Activated naive CD4-positive, alpha-beta T cell treated with anti-CD3 and anti-CD28 coated beads for 36 hours (primary cell): ENCODE measurements around the gene LPA. TPM values are rescaled to one million over a fixed set of nuclear protein-coding genes. Genes with fewer than 3 reads are reported as not detected.
A peak's percentile ranks its signal among the peaks of the same experiment; 100 is the strongest.
"Not testable (repeated sequence)": the region's sequence is repeated elsewhere in the genome, so short reads cannot be mapped to it uniquely, and the experiment has no call there.

Experiments used
- CTCF ChIA-PET: fragments of 350-600 bp; sonication (Branson Sonifier 250); formaldehyde crosslinking; loops from one replicate; lab custom pipeline; 2021; ENCODE audit warnings: antibody characterized with exemption; lab: Charles Lee
- DNase-seq: peaks from one replicate; pipeline ENCODE4 v3.0.0-alpha.2; 2020
- H3K27ac Mint-ChIP-seq: one replicate; pipeline ENCODE4 v1.8.0; 2021; ENCODE audit warnings: mild to moderate bottlenecking, mixed read lengths
- H3K27me3 Mint-ChIP-seq: one replicate; pipeline ENCODE4 v1.8.0; 2021; ENCODE audit warnings: low read depth, mixed read lengths
- H3K36me3 Mint-ChIP-seq: one replicate; pipeline ENCODE4 v1.8.0; 2021; ENCODE audit warnings: low read depth, mixed read lengths
- H3K4me1 Mint-ChIP-seq: one replicate; pipeline ENCODE4 v1.8.0; 2021; ENCODE audit warnings: low read depth, mixed read lengths
- H3K4me3 Mint-ChIP-seq: one replicate; pipeline ENCODE4 v1.8.0; 2021; ENCODE audit warnings: mild to moderate bottlenecking, moderate library complexity, mixed read lengths
- H3K9me3 Mint-ChIP-seq: one replicate; pipeline ENCODE4 v1.8.0; 2021; ENCODE audit warnings: mixed read lengths
- intact Hi-C: fragments of 100-400 bp; cut with micrococcal nuclease; formaldehyde crosslinking; loops from one replicate; pipeline ENCODE4 v1.15.1; 2023
- total RNA-seq, 2 experiments: library from RNA; stranded (reverse); gene quantifications; one replicate each; pipeline ENCODE4 v1.2.3, GENCODE V29; 2021

The LPA gene
- total RNA-seq, 2 experiments from 2014 or later: not detected

DNA sequence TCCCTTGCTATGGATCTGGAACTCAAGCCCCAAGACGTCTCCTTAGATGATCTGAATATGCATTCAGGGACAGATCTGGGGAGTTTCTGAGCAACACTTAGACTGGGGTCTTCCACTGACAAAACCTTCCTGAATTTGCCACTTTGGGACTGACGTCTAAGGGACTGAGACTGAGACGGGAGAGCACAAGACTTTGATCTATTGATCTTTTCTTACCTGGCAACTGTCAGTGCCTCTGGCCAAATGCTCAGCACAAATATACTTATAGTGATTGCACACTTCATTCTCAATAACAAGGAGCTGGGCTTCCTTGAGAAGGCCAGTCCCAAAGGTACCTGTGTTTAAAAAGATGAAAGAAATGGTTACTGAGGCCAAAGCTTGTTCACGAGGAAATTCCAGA lies 131.8 kb downstream of the LPA start:
- H3K4me3 Mint-ChIP-seq: no peak overlapping the region
- H3K27ac Mint-ChIP-seq: no peak overlapping the region
- CTCF ChIA-PET: interaction anchor here (1.6 to 3.1 kb wide), 2 partner anchors 13 to 138 kb away, joined by 3 to 109 read pairs; no protein-coding TSS in a partner anchor
- H3K27me3 Mint-ChIP-seq: no peaks in the 10 kb centered on the region
- DNase-seq: no peak
- intact Hi-C loops: loop anchor here (5.0 kb wide), 1 partner anchor 310 kb away; no protein-coding TSS in a partner anchor
- peaks cover 6% of the 10 kb centered on the region for H3K9me3 Mint-ChIP-seq
- H3K36me3 Mint-ChIP-seq: peaks cover 4% of the 10 kb centered on the region
- H3K4me1 Mint-ChIP-seq: no peaks in the 10 kb centered on the region

DNA sequence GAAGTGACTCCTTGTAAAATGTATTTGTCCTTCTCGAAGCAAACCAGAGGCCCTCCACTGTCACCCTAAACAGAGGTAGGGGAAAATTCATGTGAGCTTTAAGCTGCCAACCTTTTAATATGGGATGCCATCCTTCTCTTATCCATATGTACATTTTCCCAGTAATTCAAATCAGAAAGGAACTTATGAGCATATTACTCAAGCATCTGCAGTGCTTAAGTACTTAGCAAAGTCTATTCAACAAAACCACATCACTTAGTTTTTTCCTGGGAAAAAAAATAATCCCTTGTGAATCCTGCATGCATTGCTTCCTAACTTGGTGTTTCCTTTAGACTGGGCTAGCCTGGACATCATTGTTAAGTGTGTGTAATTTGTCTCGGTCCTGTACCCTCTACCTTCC lies 132.2 kb downstream of the LPA start:
- intact Hi-C loops: loop anchor here (5.0 kb wide), 1 partner anchor 310 kb away; no protein-coding TSS in a partner anchor
- Mint-ChIP-seq H3K27me3 (no peaks in the 10 kb centered on the region), H3K4me1 (no peaks in the 10 kb centered on the region), H3K9me3 (peaks cover 6% of the 10 kb centered on the region), H3K27ac (no peak overlapping the region), H3K4me3 (no peak overlapping the region), H3K36me3 (peaks cover 4% of the 10 kb centered on the region)
- DNase-seq: no peak
- CTCF ChIA-PET: interaction anchor here (1.3 to 1.6 kb wide), 2 partner anchors 9 to 12 kb away, joined by 5 to 7 read pairs; no protein-coding TSS in a partner anchor

DNA sequence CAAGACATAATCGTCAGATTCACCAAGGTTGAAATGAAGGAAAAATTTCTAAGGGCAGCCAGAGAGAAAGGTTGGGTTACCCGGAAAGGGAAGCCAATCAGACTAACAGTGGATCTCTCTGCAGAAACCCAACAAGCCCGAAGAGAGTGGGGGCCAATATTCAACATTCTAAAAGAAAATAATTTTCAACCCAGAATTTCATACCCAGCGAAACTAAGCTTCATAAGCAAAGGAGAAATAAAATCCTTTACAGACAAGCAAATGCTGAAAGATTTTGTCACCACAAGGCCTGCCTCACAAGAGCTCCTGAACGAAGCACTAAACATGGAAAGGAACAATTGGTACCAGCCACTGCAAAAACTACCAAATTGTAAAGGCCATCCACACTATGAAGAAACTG lies 134.6 kb downstream of the LPA start:
- H3K27me3 Mint-ChIP-seq, H3K4me3 Mint-ChIP-seq, H3K9me3 Mint-ChIP-seq, H3K36me3 Mint-ChIP-seq, H3K27ac Mint-ChIP-seq, H3K4me1 Mint-ChIP-seq, intact Hi-C loops, DNase-seq, CTCF ChIA-PET: not testable (repeated sequence)

DNA sequence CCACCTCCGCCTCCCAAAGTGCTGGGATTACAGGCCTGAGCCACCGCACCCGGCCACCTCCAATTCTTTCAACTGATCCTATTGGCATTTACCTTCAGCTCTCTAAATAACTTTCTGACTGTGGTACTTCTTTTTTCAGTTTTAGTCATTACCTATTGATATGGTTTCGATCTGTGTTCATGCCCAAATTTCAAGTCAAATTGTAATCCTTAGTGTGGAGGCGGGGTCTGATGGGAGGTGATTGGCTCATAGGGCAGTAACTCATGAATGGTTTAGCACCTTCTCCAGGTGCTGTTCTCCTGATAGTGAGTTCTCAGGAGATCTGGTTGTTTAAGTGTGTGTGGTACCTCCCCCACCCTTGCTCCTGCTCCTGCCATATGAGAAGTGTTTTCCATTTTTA lies 140.9 kb downstream of the LPA start:
- Mint-ChIP-seq H3K36me3 (no peaks in the 10 kb centered on the region), H3K27me3 (no peaks in the 10 kb centered on the region), H3K9me3 (no peaks in the 10 kb centered on the region), H3K27ac (no peak overlapping the region), H3K4me3 (no peak overlapping the region), H3K4me1 (peaks cover 17% of the 10 kb centered on the region)
- intact Hi-C loops: loop anchor here (1.0 to 5.0 kb wide), 4 partner anchors 244 to 831 kb away; partner anchors contain the start of genes MAP3K4 and SOD2
- peak; percentile 58 for DNase-seq
- CTCF ChIA-PET: interaction anchor here (0.6 to 8.5 kb wide), 3 partner anchors 8 to 380 kb away, joined by 3 to 109 read pairs (median 5); no protein-coding TSS in a partner anchor

DNA sequence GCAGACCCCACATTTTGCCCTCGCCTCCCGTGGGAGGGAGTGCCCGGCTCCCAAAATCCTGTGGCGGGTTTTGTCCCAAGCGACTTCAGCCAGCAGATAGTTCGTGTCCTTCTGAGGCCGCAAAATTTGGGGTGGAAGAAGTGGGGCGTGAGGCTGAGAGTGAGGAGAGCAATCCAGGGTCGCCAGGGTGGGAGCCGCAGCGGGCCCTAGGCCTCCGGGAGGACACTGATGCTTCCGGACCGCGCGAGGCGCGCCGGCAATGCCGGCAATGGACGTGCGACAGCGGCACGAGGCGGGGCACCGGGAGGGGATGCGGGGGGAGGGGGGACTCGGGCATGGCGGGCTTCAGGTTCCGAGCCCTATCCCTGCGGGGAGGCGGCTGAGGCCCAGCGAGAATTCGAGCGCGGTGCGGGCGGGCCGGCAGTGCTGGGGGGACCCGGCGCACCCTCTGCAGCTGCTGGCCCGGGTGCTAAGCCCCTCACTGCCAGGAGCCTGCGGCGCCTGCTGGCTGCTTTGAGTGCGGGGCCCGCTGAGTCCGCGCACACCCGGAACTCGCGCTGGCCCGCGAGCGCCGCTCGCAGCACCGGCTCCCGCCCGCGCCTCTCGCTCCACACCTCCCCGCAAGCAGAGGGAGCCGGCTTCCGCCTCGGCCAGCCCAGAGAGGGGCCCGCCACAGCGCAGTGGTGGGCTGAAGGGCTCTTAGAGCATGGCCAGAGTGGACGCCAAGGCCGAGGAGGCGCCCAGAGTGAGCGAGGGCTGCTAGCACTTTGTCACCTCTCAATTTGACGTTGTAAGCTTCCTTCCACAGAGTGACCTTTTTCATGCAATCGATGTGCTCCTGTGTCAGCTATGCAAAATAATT lies 143.8 kb downstream of the LPA start:
- peak overlapping the region; percentile 88 for H3K4me3 Mint-ChIP-seq
- no peaks in the 10 kb centered on the region for H3K9me3 Mint-ChIP-seq
- peaks cover 17% of the 10 kb centered on the region for H3K4me1 Mint-ChIP-seq
- DNase-seq: peak; percentile 45
- H3K36me3 Mint-ChIP-seq: peaks cover 2% of the 10 kb centered on the region
- peak overlapping the region; percentile 80 for H3K27ac Mint-ChIP-seq
- H3K27me3 Mint-ChIP-seq: no peaks in the 10 kb centered on the region
- intact Hi-C loops: loop anchor here (1.0 to 5.0 kb wide), 7 partner anchors 14 to 851 kb away; partner anchors contain the start of genes MAP3K4 and SOD2
- CTCF ChIA-PET: interaction anchor here (0.7 to 8.5 kb wide), 18 partner anchors 11 to 383 kb away, joined by 3 to 109 read pairs (median 4); no protein-coding TSS in a partner anchor

DNA sequence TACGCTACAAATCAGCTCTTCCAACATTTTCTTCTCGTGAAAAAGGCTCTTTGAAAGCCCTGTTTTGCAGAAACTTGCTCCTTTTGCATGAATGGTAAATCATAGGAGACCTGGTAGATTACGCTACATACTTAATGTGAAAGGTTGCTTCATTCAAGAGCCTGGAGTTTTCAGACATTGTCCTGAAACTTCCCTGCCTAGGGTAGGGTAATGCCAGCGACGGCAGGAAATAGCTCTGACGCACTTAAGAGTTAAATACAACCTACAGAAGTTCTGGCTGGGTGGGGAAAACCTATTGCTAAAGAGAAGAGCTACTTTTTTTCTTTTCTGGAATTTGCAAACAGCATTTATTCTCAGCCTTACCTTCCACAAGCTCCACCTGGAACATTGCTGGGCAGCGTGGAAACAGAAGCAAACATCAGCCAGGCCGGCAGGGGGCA lies 144.5 kb downstream of the LPA start:
- Mint-ChIP-seq H3K36me3 (peaks cover 2% of the 10 kb centered on the region), H3K27ac (peak overlapping the region; percentile 80), H3K9me3 (no peaks in the 10 kb centered on the region), H3K27me3 (no peaks in the 10 kb centered on the region), H3K4me1 (peaks cover 17% of the 10 kb centered on the region), H3K4me3 (peak overlapping the region; percentile 88)
- CTCF ChIA-PET: interaction anchor here (0.7 to 8.5 kb wide), 18 partner anchors 10 to 213 kb away, joined by 3 to 109 read pairs (median 4); no protein-coding TSS in a partner anchor
- intact Hi-C loops: loop anchor here (1.0 to 5.0 kb wide), 7 partner anchors 15 to 852 kb away; partner anchors contain the start of genes MAP3K4 and SOD2
- peak; percentile 81 for DNase-seq

DNA sequence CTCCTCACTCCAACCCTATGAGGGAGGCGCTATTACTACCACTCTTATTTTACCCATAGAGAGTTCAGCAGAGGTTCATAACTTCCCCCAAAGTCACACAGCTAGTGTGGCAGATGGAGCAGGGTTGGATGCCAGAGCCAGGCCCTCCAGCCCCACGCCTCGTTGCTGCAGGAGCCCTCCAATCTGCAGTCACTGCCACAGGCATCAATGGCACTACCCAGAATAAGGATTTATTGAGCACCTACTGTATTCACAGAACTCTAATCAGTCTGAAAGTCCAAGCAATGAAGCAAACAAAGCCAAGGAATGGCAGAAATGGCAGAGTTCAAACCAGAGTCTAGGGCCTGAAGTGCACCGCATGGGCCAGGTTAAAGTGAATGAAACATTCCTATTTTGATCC lies 144.9 kb downstream of the LPA start:
- DNase-seq: no peak
- CTCF ChIA-PET: interaction anchor here (0.7 to 8.5 kb wide), 15 partner anchors 10 to 214 kb away, joined by 3 to 109 read pairs (median 4); no protein-coding TSS in a partner anchor
- Mint-ChIP-seq H3K4me1 (peaks cover 17% of the 10 kb centered on the region), H3K9me3 (no peaks in the 10 kb centered on the region), H3K4me3 (no peak overlapping the region), H3K27me3 (no peaks in the 10 kb centered on the region), H3K27ac (no peak overlapping the region), H3K36me3 (peaks cover 2% of the 10 kb centered on the region)
- intact Hi-C loops: no loop called here

DNA sequence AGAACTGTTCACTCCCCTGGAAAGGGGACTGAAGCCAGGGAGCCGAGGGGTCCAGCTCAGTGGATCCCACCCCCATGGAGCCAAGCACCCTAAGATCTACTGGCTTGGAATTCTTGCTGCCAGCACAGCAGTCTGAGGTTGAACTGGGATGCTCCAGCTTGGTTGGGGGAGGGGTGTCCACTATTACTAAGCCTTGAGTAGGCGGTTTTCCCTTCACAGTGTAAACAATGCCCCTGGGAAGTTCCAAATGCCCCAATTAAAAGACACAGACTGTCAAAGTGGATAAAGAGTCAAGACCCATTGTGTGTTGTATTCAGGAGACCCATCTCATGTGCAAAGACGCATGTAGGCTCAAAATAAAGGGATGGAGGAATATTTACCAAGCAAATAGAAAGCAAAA lies 150.2 kb downstream of the LPA start:
- intact Hi-C loops: no loop called here
- H3K9me3 Mint-ChIP-seq: no peaks in the 10 kb centered on the region
- no peak overlapping the region for H3K27ac Mint-ChIP-seq
- DNase-seq: no peak
- H3K4me1 Mint-ChIP-seq: no peaks in the 10 kb centered on the region
- H3K4me3 Mint-ChIP-seq: no peak overlapping the region
- CTCF ChIA-PET: no interaction called here
- peaks cover 2% of the 10 kb centered on the region for H3K36me3 Mint-ChIP-seq
- H3K27me3 Mint-ChIP-seq: no peaks in the 10 kb centered on the region

DNA sequence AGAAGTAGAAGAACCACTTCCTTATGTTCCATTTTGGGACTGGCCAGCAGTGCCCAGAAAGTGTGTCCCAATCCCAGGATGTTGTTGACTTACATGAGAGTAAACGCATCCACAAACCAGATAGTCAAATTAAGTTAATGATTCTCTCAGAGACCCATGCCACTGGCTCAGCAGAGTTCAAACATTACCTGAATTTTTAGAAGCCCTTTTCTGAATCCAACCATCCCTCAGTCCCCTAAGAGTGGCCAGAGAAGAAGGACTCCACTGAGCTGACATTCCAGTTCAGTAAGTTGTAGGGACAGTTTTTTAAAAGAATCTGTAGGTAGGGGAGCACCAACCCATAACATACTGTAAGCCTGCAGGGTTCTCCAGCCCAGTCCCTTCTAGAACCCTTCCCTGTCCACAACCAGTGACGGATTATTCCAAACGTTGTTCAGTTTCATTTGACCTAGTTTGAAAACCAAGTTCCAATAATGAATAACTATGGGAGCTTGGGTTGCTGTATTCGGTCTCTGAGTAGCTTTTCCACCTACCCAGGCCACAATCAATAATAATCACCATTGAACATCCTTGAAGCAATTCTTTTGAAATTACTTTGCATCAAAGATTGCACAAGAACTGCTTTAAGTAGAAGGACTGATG lies 153.0 kb downstream of the LPA start:
- Mint-ChIP-seq H3K27ac (no peak overlapping the region), H3K36me3 (peaks cover 2% of the 10 kb centered on the region), H3K4me1 (no peaks in the 10 kb centered on the region), H3K9me3 (no peaks in the 10 kb centered on the region), H3K4me3 (no peak overlapping the region), H3K27me3 (no peaks in the 10 kb centered on the region)
- intact Hi-C loops: no loop called here
- CTCF ChIA-PET: no interaction called here
- no peak for DNase-seq

DNA sequence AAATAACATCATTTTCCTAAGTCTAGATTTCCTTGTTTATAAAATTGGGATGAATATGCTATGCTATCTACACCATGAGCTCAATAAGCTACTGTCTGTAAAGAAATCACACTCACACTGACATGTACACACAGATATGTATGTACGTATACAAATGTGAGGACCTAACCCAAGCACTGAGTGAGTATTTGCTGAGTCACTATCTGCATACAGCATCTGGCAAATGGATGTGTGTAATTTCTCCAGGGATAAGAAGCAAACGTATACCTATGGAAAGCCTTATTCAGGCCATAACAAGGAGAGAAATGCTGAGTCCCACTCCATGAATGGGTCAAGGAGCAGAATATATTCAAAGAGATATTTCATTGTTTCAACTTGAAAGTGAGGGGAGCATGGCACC lies 153.9 kb downstream of the LPA start:
- Mint-ChIP-seq H3K4me3 (no peak overlapping the region), H3K9me3 (no peaks in the 10 kb centered on the region), H3K27me3 (no peaks in the 10 kb centered on the region), H3K27ac (no peak overlapping the region), H3K36me3 (no peaks in the 10 kb centered on the region), H3K4me1 (no peaks in the 10 kb centered on the region)
- intact Hi-C loops: no loop called here
- DNase-seq: no peak
- CTCF ChIA-PET: interaction anchor here (1.3 kb wide), 1 partner anchor 9 kb away, joined by 4 read pairs; no protein-coding TSS in a partner anchor

DNA sequence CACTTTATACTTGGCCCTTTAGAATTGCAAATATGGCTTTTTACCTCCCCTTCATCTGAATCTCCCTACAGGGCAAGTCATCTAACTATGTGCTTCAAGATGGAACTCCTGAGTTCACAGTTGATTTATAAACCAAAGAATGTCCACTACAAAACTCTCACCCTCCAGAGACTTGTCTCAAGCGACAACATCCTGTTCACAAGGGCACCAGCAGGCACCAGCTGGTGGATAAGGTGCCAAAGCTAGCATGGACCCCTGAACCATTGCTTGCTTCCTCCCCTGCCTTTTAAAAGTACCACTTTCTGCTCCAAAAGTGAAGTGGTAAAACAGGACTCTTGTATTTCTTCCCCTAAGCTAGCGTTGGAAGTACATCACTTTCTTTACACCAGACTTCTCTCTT lies 154.5 kb downstream of the LPA start:
- no peak overlapping the region for H3K4me3 Mint-ChIP-seq
- no peaks in the 10 kb centered on the region for H3K36me3 Mint-ChIP-seq
- intact Hi-C loops: no loop called here
- H3K27ac Mint-ChIP-seq: no peak overlapping the region
- H3K9me3 Mint-ChIP-seq: no peaks in the 10 kb centered on the region
- CTCF ChIA-PET: interaction anchor here (0.7 to 1.3 kb wide), 3 partner anchors 10 to 54 kb away, joined by 3 to 4 read pairs (median 3); no protein-coding TSS in a partner anchor
- no peaks in the 10 kb centered on the region for H3K4me1 Mint-ChIP-seq
- no peaks in the 10 kb centered on the region for H3K27me3 Mint-ChIP-seq
- DNase-seq: no peak

DNA sequence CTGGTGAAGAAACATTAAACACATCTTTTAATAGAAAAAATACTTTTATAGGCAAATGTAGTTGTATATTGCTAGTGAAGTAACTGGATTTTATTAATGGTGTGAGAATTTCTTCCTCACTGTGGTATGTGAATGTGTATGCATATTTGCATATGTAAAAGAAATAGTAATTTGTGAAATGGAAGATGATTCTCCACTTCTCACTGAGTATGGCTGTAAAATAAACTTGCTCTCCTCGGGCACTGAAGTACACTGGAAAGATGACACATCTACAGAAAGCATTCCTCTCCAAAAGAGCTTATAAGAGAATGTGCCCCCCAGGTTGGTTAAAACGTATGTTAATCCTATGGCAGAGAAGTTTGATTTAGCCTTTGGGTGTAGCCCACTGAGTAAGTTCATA lies 155.5 kb downstream of the LPA start:
- DNase-seq: no peak
- Mint-ChIP-seq H3K27me3 (no peaks in the 10 kb centered on the region), H3K4me1 (no peaks in the 10 kb centered on the region), H3K4me3 (no peak overlapping the region), H3K9me3 (peaks cover 6% of the 10 kb centered on the region), H3K27ac (no peak overlapping the region), H3K36me3 (no peaks in the 10 kb centered on the region)
- intact Hi-C loops: no loop called here
- CTCF ChIA-PET: interaction anchor here (3.0 kb wide), 1 partner anchor 11 kb away, joined by 14 read pairs; no protein-coding TSS in a partner anchor
